B cell (primary cell): ENCODE measurements around the gene CASP2. TPM values are rescaled to one million over a fixed set of nuclear protein-coding genes. Genes with fewer than 3 reads are reported as not detected.

ENCODE experiments used
- ATAC-seq: fragments of 200-7000 bp; cut with Tn5 transposase; one replicate; pipeline ENCODE4 v1.10.0; 2021; ENCODE audit warnings: low read depth, mild to moderate bottlenecking, moderate number of reproducible peaks, moderate library complexity
- CTCF ChIA-PET: fragments of 350-600 bp; sonication (Branson Sonifier 250); formaldehyde crosslinking; loops from one replicate; lab custom pipeline; 2021; ENCODE audit warnings: antibody characterized with exemption, inconsistent platforms; lab: Charles Lee
- POLR2A ChIA-PET: fragments of 350-600 bp; sonication (Branson Sonifier 250); formaldehyde crosslinking; loops from one replicate; lab custom pipeline; 2021; ENCODE audit warnings: antibody characterized with exemption; lab: Charles Lee
- DNase-seq: peaks from one replicate; pipeline ENCODE4 v3.0.0; 2013
- H2AFZ ChIP-seq: 2 replicates; pipeline ENCODE4 v1.6.1; 2012; ENCODE audit warnings: mild to moderate bottlenecking, low read depth, low read length; ENCODE audit not compliant: insufficient read depth, poor library complexity, severe bottlenecking
- H3K27ac ChIP-seq, 2 donors: 1 replicate in 1 of 2; 2 replicates in 1 of 2; pipeline ENCODE4 v1.5.1; 2012 to 2013; ENCODE audit warnings: low read length in 2 of 2, mild to moderate bottlenecking in 2 of 2, moderate library complexity in 1 of 2
- H3K27me3 ChIP-seq, 4 experiments: fragments of 200-600 bp in 1 of 4; sonication (generic) in 1 of 4; replicated peaks in 1 of 4; 1 replicate in 2 of 4; 2 replicates in 2 of 4; pipeline versions ENCODE4 v1.6.1 to v1.7.0; 2013 to 2016; ENCODE audit warnings: low read length in 3 of 4, mild to moderate bottlenecking in 2 of 4, mixed read lengths in 1 of 4, moderate library complexity in 1 of 4; ENCODE audit not compliant: insufficient read depth in 4 of 4, control insufficient read depth in 3 of 4; ENCODE audit errors: control extremely low read depth in 1 of 4
- H3K36me3 ChIP-seq, 2 experiments: replicated peaks in 1 of 2; 1 replicate in 1 of 2; 2 replicates in 1 of 2; pipeline versions ENCODE4 v1.6.1 to v1.7.1; 2013; ENCODE audit warnings: low read length in 1 of 2; ENCODE audit not compliant: insufficient read depth in 2 of 2, control insufficient read depth in 1 of 2; ENCODE audit errors: control extremely low read depth in 1 of 2, extremely low read depth in 1 of 2
- H3K4me1 ChIP-seq, 2 donors: fragments of 200-600 bp in 1 of 2; sonication (generic) in 1 of 2; 1 replicate in 1 of 2; 2 replicates in 1 of 2; pipeline versions ENCODE4 v1.5.1 to v1.6.1; 2013 to 2017; ENCODE audit warnings: low read length in 2 of 2; ENCODE audit not compliant: control insufficient read depth in 2 of 2, insufficient read depth in 2 of 2
- H3K4me2 ChIP-seq: replicated peaks from 2 replicates; pipeline ENCODE3; 2012; ENCODE audit warnings: mild to moderate bottlenecking, low read depth, low read length; ENCODE audit not compliant: poor library complexity, severe bottlenecking
- H3K4me3 ChIP-seq, 5 experiments: fragments of 200-600 bp in 1 of 5; sonication (generic) in 1 of 5; 1 replicate in 3 of 5; 2 replicates in 2 of 5; pipeline versions ENCODE4 v1.5.1 to v1.7.0; 2011 to 2016; ENCODE audit warnings: low read length in 4 of 5, mild to moderate bottlenecking in 4 of 5, low read depth in 2 of 5, control low read depth in 1 of 5, moderate library complexity in 1 of 5; ENCODE audit not compliant: insufficient read depth in 1 of 5; ENCODE audit errors: control extremely low read depth in 1 of 5, extremely low read depth in 1 of 5
- H3K79me2 ChIP-seq: fragments of 200-600 bp; sonication (generic); one replicate; pipeline ENCODE4 v1.6.0; 2016; ENCODE audit warnings: low read length; ENCODE audit not compliant: control insufficient read depth, insufficient read depth
- H3K9ac ChIP-seq: fragments of 200-600 bp; sonication (generic); 2 replicates; pipeline ENCODE4 v1.6.1; 2017; ENCODE audit warnings: mild to moderate bottlenecking, low read length, moderate library complexity
- H3K9me3 ChIP-seq, 3 donors: one replicate each; pipeline versions ENCODE4 v1.6.1 to v1.7.1; 2013; ENCODE audit warnings: low read length in 2 of 3; ENCODE audit not compliant: control insufficient read depth in 2 of 3, insufficient read depth in 1 of 3; ENCODE audit errors: control extremely low read depth in 1 of 3
- H4K20me1 ChIP-seq: 2 replicates; pipeline ENCODE4 v1.6.0; 2012; ENCODE audit warnings: mild to moderate bottlenecking, low read length; ENCODE audit not compliant: insufficient read depth, control insufficient read depth, poor library complexity, severe bottlenecking
- H3K27ac Mint-ChIP-seq: one replicate; pipeline ENCODE4 v1.8.0; 2021; ENCODE audit warnings: mixed read lengths
- H3K27me3 Mint-ChIP-seq: one replicate; pipeline ENCODE4 v1.8.0; 2021; ENCODE audit warnings: mixed read lengths
- H3K4me1 Mint-ChIP-seq: one replicate; pipeline ENCODE4 v1.8.0; 2021; ENCODE audit warnings: mixed read lengths
- H3K4me3 Mint-ChIP-seq: one replicate; pipeline ENCODE4 v1.8.0; 2021; ENCODE audit warnings: mixed read lengths
- H3K9me3 Mint-ChIP-seq: one replicate; pipeline ENCODE4 v1.8.0; 2022; ENCODE audit warnings: mixed read lengths; ENCODE audit not compliant: insufficient read depth
- EZH2 ChIP-seq: IDR thresholded peaks from 2 replicates; pipeline ENCODE4 v1.6.1; 2012; ENCODE audit warnings: borderline replicate concordance, low read depth, mild to moderate bottlenecking, moderate library complexity, low read length; ENCODE audit not compliant: insufficient read depth, poor library complexity, severe bottlenecking
- WGBS: methylation state at CpG from one replicate; pipeline ENCODE4 v1.1.5; 2013; ENCODE audit warnings: missing lambda C conversion rate; ENCODE audit not compliant: insufficient coverage; 5-methylcytosine and 5-hydroxymethylcytosine counted together
- intact Hi-C: fragments of 100-400 bp; cut with micrococcal nuclease; formaldehyde crosslinking; loops from one replicate; pipeline ENCODE4 v1.10.0; 2022
- polyA plus RNA-seq: library from polyadenylated mRNA; depleted of rRNA; stranded (reverse); fragments of >200 nt; gene quantifications from 2 replicates; pipeline ENCODE4 v1.2.3, GENCODE V29; 2012
- total RNA-seq, 2 donors: library from RNA; stranded (reverse); fragments of 120-200 nt in 1 of 2; gene quantifications; 1 replicate in 1 of 2; 2 replicates in 1 of 2; pipeline versions ENCODE4 v1.2.3 to v1.2.4, GENCODE V29; 2013 to 2022
- TF ChIP-seq, protein P1 (sequence below): fragments of 200-600 bp; IDR thresholded peaks from one replicate; pipeline ENCODE4 v1.8.0; 2022; ENCODE audit warnings: antibody characterized with exemption, mild to moderate bottlenecking

The CASP2 gene
- total and polyA plus RNA-seq, 2 donors (not counting 1 experiment from before 2014, with no cell fraction given), result 29.2 to 66.5 TPM

DNA sequence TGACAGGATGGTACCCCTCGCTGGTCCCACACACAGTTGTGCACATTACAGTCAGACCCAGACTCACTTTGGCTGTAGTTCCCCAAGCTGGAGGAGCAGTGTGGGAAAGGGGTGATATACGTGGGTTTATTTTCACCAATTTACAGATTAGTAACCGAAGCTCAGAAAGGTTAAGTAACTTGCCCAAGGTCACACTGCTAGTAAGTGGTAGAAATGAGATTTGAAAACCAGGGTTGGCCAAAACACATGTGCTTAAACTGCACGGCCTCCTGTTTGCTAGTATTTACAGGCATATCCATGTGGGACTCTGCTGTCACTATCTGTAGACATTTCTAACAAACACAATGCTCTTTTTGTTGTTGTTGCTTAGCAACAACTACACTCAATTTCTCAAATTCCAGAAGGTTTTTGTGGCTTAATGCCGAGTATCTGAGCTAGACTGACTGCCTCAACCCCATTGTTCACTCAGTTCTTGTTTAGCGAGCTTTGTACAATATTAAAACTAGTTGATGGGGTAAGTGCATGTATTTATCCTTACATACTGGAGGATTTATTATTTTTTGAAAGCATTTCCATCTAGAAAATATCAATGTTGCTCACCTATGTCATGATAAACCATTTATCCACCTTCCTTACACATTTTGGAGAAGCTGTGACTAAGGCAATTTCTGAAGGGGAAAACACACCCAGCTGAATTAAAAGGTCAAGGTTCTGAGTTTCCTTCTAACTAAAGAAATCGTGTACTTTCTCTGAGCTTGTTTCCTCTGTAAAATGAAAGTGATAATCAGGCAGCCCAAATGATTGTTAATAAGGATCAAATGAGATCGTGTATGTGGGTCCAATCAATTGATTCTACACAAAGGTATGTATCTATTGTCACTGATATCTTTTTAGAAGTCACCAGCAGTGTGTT, 8.7 kb upstream of the CASP2 start:
- H3K27me3 ChIP-seq, result no peaks in the 10 kb centered on the region
- ATAC-seq (no peak), DNase-seq (no peak)
- POLR2A ChIA-PET, result interaction anchor here (1.1 kb wide), 1 partner anchor 16 kb away, joined by 3 read pairs; the partner anchor contains the start of gene GSTK1
- no peak overlapping the region for H3K4me3 ChIP-seq
- H3K36me3 ChIP-seq, result no peaks in the 10 kb centered on the region
- peak overlapping the region; percentile 68 for H3K4me3 Mint-ChIP-seq
- H3K4me1 ChIP-seq, result peaks cover 18 to 25% of the 10 kb centered on the region in 2 donors
- intact Hi-C loops, result no loop called here
- peak overlapping the region in 1 of 2 donors; percentile 53 for H3K27ac ChIP-seq
- WGBS, result 75% methylated on average over 4 of the region's 8 CpGs
- peak overlapping the region; percentile 57 for H2AFZ ChIP-seq
- H3K9me3 ChIP-seq, result no peaks in the 10 kb centered on the region
- H3K4me2 ChIP-seq, result peak overlapping the region; percentile 44
- CTCF ChIA-PET, result interaction anchor here (0.6 to 1.9 kb wide), 10 partner anchors 16 to 271 kb away, joined by 3 to 12 read pairs (median 3); partner anchors contain the start of gene GSTK1
- peak overlapping the region; percentile 25 for H3K9ac ChIP-seq
- TF ChIP-seq, protein P1, sequence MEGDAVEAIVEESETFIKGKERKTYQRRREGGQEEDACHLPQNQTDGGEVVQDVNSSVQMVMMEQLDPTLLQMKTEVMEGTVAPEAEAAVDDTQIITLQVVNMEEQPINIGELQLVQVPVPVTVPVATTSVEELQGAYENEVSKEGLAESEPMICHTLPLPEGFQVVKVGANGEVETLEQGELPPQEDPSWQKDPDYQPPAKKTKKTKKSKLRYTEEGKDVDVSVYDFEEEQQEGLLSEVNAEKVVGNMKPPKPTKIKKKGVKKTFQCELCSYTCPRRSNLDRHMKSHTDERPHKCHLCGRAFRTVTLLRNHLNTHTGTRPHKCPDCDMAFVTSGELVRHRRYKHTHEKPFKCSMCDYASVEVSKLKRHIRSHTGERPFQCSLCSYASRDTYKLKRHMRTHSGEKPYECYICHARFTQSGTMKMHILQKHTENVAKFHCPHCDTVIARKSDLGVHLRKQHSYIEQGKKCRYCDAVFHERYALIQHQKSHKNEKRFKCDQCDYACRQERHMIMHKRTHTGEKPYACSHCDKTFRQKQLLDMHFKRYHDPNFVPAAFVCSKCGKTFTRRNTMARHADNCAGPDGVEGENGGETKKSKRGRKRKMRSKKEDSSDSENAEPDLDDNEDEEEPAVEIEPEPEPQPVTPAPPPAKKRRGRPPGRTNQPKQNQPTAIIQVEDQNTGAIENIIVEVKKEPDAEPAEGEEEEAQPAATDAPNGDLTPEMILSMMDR, result no peak
- H3K27ac Mint-ChIP-seq, result peak overlapping the region; percentile 28
- H3K4me1 Mint-ChIP-seq, result peaks cover 31% of the 10 kb centered on the region
- H4K20me1 ChIP-seq, result no peaks in the 10 kb centered on the region
- H3K27me3 Mint-ChIP-seq, result no peaks in the 10 kb centered on the region
- no peaks in the 10 kb centered on the region for H3K9me3 Mint-ChIP-seq
- no peaks in the 10 kb centered on the region for H3K79me2 ChIP-seq

DNA sequence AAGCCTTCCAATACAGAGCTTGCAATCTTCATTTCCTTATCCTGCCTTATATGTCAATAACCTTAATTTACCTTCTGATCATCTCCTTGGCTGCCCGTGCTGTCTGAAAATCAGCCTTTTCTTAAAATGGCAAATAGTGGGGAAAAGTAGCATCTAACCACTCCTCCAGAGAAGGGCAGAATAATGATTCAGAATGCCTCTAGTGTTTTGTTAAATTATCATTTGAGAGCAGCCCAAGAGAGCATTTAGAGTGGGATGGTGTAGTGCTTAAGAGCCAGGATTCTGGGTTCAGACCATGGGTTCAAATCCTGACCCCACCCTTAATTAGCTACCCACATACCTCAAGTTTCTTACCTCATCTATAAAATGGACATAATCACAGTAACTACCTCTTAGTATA, 8.0 kb upstream of the CASP2 start:
- Mint-ChIP-seq H3K27ac (peak overlapping the region; percentile 43), H3K9me3 (no peaks in the 10 kb centered on the region), H3K4me1 (peaks cover 33% of the 10 kb centered on the region), H3K4me3 (peak overlapping the region; percentile 68), H3K27me3 (no peaks in the 10 kb centered on the region)
- Histone ChIP-seq H3K4me1 (peaks cover 18 to 25% of the 10 kb centered on the region in 2 donors), H3K79me2 (no peaks in the 10 kb centered on the region), H3K36me3 (no peaks in the 10 kb centered on the region), H3K27me3 (no peaks in the 10 kb centered on the region), H3K4me2 (peak overlapping the region; percentile 44), H4K20me1 (no peaks in the 10 kb centered on the region), H3K9ac (peak overlapping the region; percentile 25), H2AFZ (peak overlapping the region; percentile 57), H3K9me3 (no peaks in the 10 kb centered on the region), H3K27ac (peak overlapping the region in 1 of 2 donors; percentile 53), H3K4me3 (no peak overlapping the region)
- no peak for TF ChIP-seq EZH2
- TF ChIP-seq, protein P1, result no peak
- ChIA-PET CTCF (interaction anchor here (0.9 to 1.9 kb wide), 7 partner anchors 17 to 272 kb away, joined by 3 to 12 read pairs (median 4); partner anchors contain the start of gene GSTK1), POLR2A (no interaction called here)
- ATAC-seq (no peak), DNase-seq (no peak)
- no CpG with 5 or more reads among the region's 1 CpG for WGBS
- intact Hi-C loops, result no loop called here
